ENCODE data around the gene FAM193A.

DNA sequence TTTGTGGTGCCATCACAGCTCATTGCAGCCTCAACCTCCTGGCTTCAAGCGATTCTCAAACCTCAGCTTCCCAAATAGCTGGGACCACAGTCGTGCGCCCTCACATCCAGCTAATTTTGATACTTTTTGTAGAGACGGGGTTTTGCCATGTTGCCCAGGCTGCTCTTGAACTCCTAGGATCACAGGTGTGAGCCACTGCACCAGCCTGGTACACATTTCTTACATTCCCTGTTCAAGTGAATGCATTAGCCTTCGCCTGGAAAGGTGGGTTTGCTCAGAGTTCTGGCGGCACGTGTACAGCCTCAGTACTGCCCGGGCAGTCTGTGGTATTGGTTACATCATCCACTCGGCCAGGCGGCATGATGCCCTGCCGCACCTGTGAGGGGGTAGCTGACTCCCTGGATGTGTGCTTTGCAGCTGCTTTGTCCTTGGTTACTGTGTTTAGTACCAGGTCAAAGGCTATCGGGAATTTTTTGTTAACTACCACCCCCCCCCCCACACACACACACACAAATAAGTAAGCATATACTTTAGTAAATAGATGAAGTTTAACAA lies 162.6 kb downstream of the FAM193A start:
- TF ChIP-seq GATA2 (IDR thresholded peaks at IDR 0.05; ENCODE audit: low read depth, low read length) (no peak), GATA3 (IDR thresholded peaks at IDR 0.05; ENCODE audit: low read depth, low read length) (no peak)

Measured in SH-SY5Y (cell line).